K562 (cell line): ENCODE measurements around the gene RBBP8. TPM values are rescaled to one million over a fixed set of nuclear protein-coding genes. Genes with fewer than 3 reads are reported as not detected.

Experiments
- CBX8 ChIP-seq: fragments of 200-600 bp; sonication (generic); IDR thresholded peaks from 2 replicates; pipeline ENCODE4 v1.6.1; 2012; ENCODE audit warnings: borderline replicate concordance, mixed run types, low read depth, mild to moderate bottlenecking, moderate library complexity, mixed read lengths, low read length, control low read depth, inconsistent platforms; ENCODE audit not compliant: poor library complexity, severe bottlenecking; ENCODE audit errors: extremely low read depth
- CREM ChIP-seq: IDR thresholded peaks from 2 replicates; pipeline ENCODE4 v1.6.1; 2014; ENCODE audit warnings: antibody characterized with exemption, low read depth
- HDAC1 ChIP-seq, 2 experiments: fragments of 450-650 bp; IDR thresholded peaks; 2 replicates each; pipeline ENCODE4 v1.6.1; 2016 to 2017; ENCODE audit warnings: inconsistent platforms in 1 of 2, mild to moderate bottlenecking in 1 of 2, moderate library complexity in 1 of 2
- SAP30 ChIP-seq: fragments of 200-600 bp; sonication (generic); IDR thresholded peaks from 2 replicates; pipeline ENCODE4 v1.6.1; 2012; ENCODE audit warnings: borderline replicate concordance, low read depth, mild to moderate bottlenecking, moderate library complexity, low read length, control low read depth, inconsistent platforms; ENCODE audit not compliant: insufficient read depth, poor library complexity, severe bottlenecking
- SREBF1 ChIP-seq: fragments of 150-350 bp; IDR thresholded peaks from 2 replicates; pipeline ENCODE4 v1.6.1; 2014; ENCODE audit warnings: antibody characterized with exemption, low read depth, low read length, borderline replicate concordance
- TAF1 ChIP-seq: IDR thresholded peaks from 2 replicates; pipeline ENCODE4 v1.6.1; 2011; ENCODE audit warnings: mild to moderate bottlenecking, low read length, moderate library complexity; ENCODE audit not compliant: insufficient read depth, control insufficient read depth, severe bottlenecking; ENCODE audit errors: extremely low read depth
- TRIM24 ChIP-seq, 2 experiments: fragments of 450-650 bp; IDR thresholded peaks; 2 replicates each; pipeline ENCODE4 v1.6.1; 2016
- ZNF444 ChIP-seq: fragments of 250-450 bp; sonication (Bioruptor Pico); IDR thresholded peaks from 2 replicates; pipeline ENCODE4 v1.4.0; 2020; ENCODE audit warnings: mild to moderate bottlenecking, moderate library complexity
- ZNF77 ChIP-seq: fragments of 250-450 bp; sonication (Bioruptor Pico); IDR thresholded peaks from 2 replicates; pipeline ENCODE4 v1.5.0; 2020
- polyA plus RNA-seq, 8 experiments: library from polyadenylated mRNA; depleted of rRNA in 4 of 8; stranded (reverse) in 5 of 8; unstranded in 3 of 8; fragments of >200 nt; fragmentation: Nextera tagmentation in 2 of 8; fragmentation: Illumina TruSeq in 1 of 8; extraction: Ambion mirVana in 2 of 8; extraction: Trizol in 1 of 8; gene quantifications; 2 replicates each; pipeline versions ENCODE4 v1.2.1 to v1.2.3, GENCODE V29; 2011 to 2014; ENCODE audit warnings: inconsistent platforms in 1 of 8, missing spikeins in 1 of 8
- total RNA-seq, 7 experiments: library from RNA; depleted of rRNA in 6 of 7; stranded (reverse); fragments of >200 nt in 6 of 7; fragmentation: Illumina TruSeq in 2 of 7; extraction: Trizol in 2 of 7; gene quantifications; 2 replicates each; pipeline versions ENCODE4 v1.2.1 to v1.2.3, GENCODE V29; 2011 to 2021; ENCODE audit warnings: low replicate concordance in 1 of 7
- TF ChIP-seq, protein P1 (sequence below): fragments of 450-650 bp; IDR thresholded peaks from 2 replicates; pipeline ENCODE4 v1.6.1; 2016; ENCODE audit warnings: mild to moderate bottlenecking, moderate library complexity
- TF ChIP-seq, protein P2 (sequence below): fragments of 250-450 bp; sonication (Bioruptor Pico); IDR thresholded peaks from 2 replicates; pipeline ENCODE4 v1.4.0; 2020
- TF ChIP-seq, protein P3 (sequence below): fragments of 200-800 bp; sonication (Bioruptor generic); IDR thresholded peaks from 2 replicates; pipeline ENCODE4 v1.6.1; 2017; ENCODE audit warnings: missing genetic modification characterization, missing compliant biosample characterization

RBBP8 gene
- total and polyA plus RNA-seq, 9 of the 15 experiments (the other 6 are each of a cell fraction or from before 2014, with no cell fraction given): 28.4 to 63.1 (median 48.9) TPM

DNA sequence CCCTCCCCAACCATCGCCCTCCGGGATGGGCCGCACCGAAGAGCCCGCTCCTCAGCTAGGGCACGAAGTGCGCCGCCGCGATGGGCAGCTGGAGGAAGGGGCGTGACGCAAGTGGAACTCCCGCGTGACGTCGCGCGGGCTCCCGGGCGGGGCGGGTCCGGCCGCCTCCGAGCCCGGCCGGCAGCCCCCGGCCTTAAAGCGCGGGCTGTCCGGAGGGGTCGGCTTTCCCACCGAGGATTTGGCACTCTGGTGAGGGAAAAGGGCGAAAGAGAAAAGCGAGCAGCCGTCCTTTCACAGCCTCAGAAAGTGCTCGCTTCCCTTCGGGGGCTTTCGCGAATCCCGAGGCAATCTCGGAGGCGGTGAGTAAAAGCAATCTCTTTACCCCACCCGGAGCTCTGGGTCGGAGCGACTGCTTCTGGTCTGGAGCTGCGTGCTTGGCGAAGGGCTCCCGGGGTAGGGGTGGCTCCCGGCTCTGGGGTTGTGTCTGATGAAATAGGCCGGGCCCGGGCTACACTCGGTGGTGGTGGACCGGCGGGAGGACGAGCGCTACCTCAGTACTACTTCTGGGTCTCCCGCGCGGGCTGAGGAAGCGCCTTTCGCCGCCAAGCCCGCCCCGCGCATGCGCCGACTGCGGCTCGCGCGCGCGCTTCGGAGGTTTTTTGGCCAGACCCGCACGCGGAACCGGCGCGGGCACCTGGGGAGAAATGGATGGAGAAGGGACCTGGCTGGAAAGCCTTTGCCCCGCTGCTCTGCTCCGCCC is at the start of gene RBBP8 (continued):
- TF ChIP-seq, protein P1, sequence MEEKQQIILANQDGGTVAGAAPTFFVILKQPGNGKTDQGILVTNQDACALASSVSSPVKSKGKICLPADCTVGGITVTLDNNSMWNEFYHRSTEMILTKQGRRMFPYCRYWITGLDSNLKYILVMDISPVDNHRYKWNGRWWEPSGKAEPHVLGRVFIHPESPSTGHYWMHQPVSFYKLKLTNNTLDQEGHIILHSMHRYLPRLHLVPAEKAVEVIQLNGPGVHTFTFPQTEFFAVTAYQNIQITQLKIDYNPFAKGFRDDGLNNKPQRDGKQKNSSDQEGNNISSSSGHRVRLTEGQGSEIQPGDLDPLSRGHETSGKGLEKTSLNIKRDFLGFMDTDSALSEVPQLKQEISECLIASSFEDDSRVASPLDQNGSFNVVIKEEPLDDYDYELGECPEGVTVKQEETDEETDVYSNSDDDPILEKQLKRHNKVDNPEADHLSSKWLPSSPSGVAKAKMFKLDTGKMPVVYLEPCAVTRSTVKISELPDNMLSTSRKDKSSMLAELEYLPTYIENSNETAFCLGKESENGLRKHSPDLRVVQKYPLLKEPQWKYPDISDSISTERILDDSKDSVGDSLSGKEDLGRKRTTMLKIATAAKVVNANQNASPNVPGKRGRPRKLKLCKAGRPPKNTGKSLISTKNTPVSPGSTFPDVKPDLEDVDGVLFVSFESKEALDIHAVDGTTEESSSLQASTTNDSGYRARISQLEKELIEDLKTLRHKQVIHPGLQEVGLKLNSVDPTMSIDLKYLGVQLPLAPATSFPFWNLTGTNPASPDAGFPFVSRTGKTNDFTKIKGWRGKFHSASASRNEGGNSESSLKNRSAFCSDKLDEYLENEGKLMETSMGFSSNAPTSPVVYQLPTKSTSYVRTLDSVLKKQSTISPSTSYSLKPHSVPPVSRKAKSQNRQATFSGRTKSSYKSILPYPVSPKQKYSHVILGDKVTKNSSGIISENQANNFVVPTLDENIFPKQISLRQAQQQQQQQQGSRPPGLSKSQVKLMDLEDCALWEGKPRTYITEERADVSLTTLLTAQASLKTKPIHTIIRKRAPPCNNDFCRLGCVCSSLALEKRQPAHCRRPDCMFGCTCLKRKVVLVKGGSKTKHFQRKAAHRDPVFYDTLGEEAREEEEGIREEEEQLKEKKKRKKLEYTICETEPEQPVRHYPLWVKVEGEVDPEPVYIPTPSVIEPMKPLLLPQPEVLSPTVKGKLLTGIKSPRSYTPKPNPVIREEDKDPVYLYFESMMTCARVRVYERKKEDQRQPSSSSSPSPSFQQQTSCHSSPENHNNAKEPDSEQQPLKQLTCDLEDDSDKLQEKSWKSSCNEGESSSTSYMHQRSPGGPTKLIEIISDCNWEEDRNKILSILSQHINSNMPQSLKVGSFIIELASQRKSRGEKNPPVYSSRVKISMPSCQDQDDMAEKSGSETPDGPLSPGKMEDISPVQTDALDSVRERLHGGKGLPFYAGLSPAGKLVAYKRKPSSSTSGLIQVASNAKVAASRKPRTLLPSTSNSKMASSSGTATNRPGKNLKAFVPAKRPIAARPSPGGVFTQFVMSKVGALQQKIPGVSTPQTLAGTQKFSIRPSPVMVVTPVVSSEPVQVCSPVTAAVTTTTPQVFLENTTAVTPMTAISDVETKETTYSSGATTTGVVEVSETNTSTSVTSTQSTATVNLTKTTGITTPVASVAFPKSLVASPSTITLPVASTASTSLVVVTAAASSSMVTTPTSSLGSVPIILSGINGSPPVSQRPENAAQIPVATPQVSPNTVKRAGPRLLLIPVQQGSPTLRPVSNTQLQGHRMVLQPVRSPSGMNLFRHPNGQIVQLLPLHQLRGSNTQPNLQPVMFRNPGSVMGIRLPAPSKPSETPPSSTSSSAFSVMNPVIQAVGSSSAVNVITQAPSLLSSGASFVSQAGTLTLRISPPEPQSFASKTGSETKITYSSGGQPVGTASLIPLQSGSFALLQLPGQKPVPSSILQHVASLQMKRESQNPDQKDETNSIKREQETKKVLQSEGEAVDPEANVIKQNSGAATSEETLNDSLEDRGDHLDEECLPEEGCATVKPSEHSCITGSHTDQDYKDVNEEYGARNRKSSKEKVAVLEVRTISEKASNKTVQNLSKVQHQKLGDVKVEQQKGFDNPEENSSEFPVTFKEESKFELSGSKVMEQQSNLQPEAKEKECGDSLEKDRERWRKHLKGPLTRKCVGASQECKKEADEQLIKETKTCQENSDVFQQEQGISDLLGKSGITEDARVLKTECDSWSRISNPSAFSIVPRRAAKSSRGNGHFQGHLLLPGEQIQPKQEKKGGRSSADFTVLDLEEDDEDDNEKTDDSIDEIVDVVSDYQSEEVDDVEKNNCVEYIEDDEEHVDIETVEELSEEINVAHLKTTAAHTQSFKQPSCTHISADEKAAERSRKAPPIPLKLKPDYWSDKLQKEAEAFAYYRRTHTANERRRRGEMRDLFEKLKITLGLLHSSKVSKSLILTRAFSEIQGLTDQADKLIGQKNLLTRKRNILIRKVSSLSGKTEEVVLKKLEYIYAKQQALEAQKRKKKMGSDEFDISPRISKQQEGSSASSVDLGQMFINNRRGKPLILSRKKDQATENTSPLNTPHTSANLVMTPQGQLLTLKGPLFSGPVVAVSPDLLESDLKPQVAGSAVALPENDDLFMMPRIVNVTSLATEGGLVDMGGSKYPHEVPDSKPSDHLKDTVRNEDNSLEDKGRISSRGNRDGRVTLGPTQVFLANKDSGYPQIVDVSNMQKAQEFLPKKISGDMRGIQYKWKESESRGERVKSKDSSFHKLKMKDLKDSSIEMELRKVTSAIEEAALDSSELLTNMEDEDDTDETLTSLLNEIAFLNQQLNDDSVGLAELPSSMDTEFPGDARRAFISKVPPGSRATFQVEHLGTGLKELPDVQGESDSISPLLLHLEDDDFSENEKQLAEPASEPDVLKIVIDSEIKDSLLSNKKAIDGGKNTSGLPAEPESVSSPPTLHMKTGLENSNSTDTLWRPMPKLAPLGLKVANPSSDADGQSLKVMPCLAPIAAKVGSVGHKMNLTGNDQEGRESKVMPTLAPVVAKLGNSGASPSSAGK: no peak; the same call in none of the 2 replicates
- TF ChIP-seq, protein P2, sequence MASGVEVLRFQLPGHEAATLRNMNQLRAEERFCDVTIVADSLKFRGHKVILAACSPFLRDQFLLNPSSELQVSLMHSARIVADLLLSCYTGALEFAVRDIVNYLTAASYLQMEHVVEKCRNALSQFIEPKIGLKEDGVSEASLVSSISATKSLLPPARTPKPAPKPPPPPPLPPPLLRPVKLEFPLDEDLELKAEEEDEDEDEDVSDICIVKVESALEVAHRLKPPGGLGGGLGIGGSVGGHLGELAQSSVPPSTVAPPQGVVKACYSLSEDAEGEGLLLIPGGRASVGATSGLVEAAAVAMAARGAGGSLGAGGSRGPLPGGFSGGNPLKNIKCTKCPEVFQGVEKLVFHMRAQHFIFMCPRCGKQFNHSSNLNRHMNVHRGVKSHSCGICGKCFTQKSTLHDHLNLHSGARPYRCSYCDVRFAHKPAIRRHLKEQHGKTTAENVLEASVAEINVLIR: peak; percentile 78
- TF ChIP-seq, protein P3, sequence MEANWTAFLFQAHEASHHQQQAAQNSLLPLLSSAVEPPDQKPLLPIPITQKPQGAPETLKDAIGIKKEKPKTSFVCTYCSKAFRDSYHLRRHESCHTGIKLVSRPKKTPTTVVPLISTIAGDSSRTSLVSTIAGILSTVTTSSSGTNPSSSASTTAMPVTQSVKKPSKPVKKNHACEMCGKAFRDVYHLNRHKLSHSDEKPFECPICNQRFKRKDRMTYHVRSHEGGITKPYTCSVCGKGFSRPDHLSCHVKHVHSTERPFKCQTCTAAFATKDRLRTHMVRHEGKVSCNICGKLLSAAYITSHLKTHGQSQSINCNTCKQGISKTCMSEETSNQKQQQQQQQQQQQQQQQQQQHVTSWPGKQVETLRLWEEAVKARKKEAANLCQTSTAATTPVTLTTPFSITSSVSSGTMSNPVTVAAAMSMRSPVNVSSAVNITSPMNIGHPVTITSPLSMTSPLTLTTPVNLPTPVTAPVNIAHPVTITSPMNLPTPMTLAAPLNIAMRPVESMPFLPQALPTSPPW: peak; percentile 81
- TF ChIP-seq CBX8: no peak
- peak in 1 of 2 experiments; percentile 46; a peak in 1 of 4 replicates for TF ChIP-seq TRIM24 (IDR thresholded peaks at IDR 0.05)
- no peak for TF ChIP-seq ZNF444
- peak; percentile 96 for TF ChIP-seq CREM
- peak; percentile 82 for TF ChIP-seq SAP30
- TF ChIP-seq ZNF77 (CRISPR knock-in tag): no peak
- TF ChIP-seq SREBF1: no peak
- TF ChIP-seq HDAC1 (IDR thresholded peaks at IDR 0.05): no peak
- TF ChIP-seq TAF1: peak; percentile 71
